MM.1S (cell line): Measurements from ENCODE around the gene ZNF764.

Experiments used
- DNase-seq: peaks from one replicate; pipeline ENCODE4 v3.0.0-alpha.2; 2015
- H2AFZ ChIP-seq: fragments of 300-600 bp; sonication (generic); 2 replicates; pipeline ENCODE4 v1.6.0; 2016; ENCODE audit warnings: antibody characterized with exemption, low read length
- H3F3A ChIP-seq: fragments of 300-600 bp; sonication (generic); 2 replicates; pipeline ENCODE4 v1.6.1; 2016; ENCODE audit warnings: mild to moderate bottlenecking, antibody characterized with exemption, low read length, moderate library complexity, mixed read lengths; ENCODE audit not compliant: insufficient read depth
- H3K27ac ChIP-seq: fragments of 300-600 bp; sonication (generic); 2 replicates; pipeline ENCODE4 v1.5.1; 2016; ENCODE audit warnings: mild to moderate bottlenecking, low read length
- H3K27me3 ChIP-seq: fragments of 300-600 bp; sonication (generic); replicated peaks from 2 replicates; pipeline ENCODE4 v1.6.0; 2016; ENCODE audit warnings: low read length; ENCODE audit not compliant: insufficient read depth
- H3K36me3 ChIP-seq: fragments of 300-600 bp; sonication (generic); replicated peaks from 2 replicates; pipeline ENCODE4 v1.6.1; 2016; ENCODE audit warnings: mild to moderate bottlenecking, low read length, mixed read lengths; ENCODE audit not compliant: insufficient read depth
- H3K4me1 ChIP-seq: fragments of 300-600 bp; sonication (generic); 2 replicates; pipeline ENCODE4 v1.6.1; 2016; ENCODE audit warnings: low read length, mixed read lengths
- H3K4me2 ChIP-seq: fragments of 300-600 bp; sonication (generic); 2 replicates; pipeline ENCODE4 v1.6.0; 2016; ENCODE audit warnings: low read depth, low read length
- H3K4me3 ChIP-seq: fragments of 300-600 bp; sonication (generic); 2 replicates; pipeline ENCODE4 v1.5.1; 2016; ENCODE audit warnings: low read length, mixed read lengths
- H3K79me2 ChIP-seq: fragments of 300-600 bp; sonication (generic); 2 replicates; pipeline ENCODE4 v1.6.1; 2016; ENCODE audit warnings: mixed run types, low read length, mixed read lengths
- H3K9ac ChIP-seq: fragments of 300-600 bp; sonication (generic); 2 replicates; pipeline ENCODE4 v1.6.1; 2016; ENCODE audit warnings: low read length, mixed read lengths
- H3K9me2 ChIP-seq: fragments of 300-600 bp; sonication (generic); replicated peaks from 2 replicates; pipeline ENCODE4 v1.6.1; 2016; ENCODE audit warnings: mild to moderate bottlenecking, low read length, mixed read lengths; ENCODE audit not compliant: insufficient read depth
- H3K9me3 ChIP-seq: fragments of 300-600 bp; sonication (generic); replicated peaks from 2 replicates; pipeline ENCODE4 v1.6.1; 2016; ENCODE audit warnings: mild to moderate bottlenecking, low read length, mixed read lengths; ENCODE audit not compliant: insufficient read depth
- H4K20me1 ChIP-seq: fragments of 300-600 bp; sonication (generic); 2 replicates; pipeline ENCODE4 v1.6.1; 2016; ENCODE audit warnings: mild to moderate bottlenecking, low read length, moderate library complexity, mixed read lengths; ENCODE audit not compliant: insufficient read depth
- EZH2 ChIP-seq: fragments of 300-600 bp; sonication (generic); optimal IDR thresholded peaks from 2 replicates; pipeline ENCODE3; 2017; ENCODE audit warnings: low read depth, mild to moderate bottlenecking, antibody characterized with exemption, low read length, mixed read lengths
- EZH2phosphoT487 ChIP-seq: fragments of 300-600 bp; sonication (generic); IDR thresholded peaks from 2 replicates; pipeline ENCODE4 v1.6.1; 2018; ENCODE audit warnings: antibody characterized with exemption, low read length
- TF ChIP-seq, protein P1 (sequence below): fragments of 300-600 bp; sonication (generic); IDR thresholded peaks from 2 replicates; pipeline ENCODE4 v1.5.1; 2016; ENCODE audit warnings: antibody characterized with exemption, low read length, mixed read lengths

ZNF764 gene

DNA sequence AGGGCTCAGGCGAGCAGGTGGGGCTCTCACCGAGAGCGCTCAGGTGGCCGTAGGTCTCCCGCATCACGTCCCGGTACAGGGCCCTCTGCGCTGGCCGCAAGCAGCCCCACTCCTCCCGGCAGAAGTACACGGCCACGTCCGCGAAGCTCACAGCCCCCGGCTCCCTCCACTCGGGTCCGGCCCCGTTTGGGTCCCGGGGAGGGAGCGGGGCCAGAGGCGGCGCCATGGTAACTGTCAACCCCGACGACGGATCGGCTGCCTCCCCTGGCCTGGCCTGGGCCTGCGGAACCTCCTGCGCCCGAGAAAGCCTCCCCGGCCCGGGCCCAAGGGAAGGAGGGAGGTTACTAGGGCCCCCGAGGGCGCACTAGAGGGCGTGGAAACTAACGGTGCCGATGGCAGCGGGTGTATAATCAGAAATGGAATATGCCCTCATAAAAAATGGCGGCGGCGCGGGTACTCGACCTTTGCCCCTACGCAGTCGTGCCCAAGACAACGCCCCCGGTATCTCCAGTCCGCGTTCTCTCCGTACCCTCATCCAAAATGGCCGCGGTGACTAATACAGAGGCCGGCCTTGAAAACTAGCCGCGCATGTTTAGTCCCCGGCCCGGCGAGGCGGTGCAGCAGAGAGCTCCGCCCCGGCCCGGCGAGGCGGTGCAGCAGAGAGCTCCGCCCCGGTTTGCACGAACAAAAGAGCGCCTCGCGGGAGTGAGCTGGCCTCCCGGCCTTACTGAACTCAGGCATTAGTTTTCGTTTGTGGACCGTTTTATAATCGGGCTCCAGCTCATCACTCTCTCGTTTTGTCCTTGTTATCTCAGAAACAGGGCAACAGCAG is at the start of gene ZNF764:
TSS of gene ZNF764 (minus strand) at position 418 of the 832 bp plus-strand sequence. CDS start at position 226, 192 bp downstream.
- Histone ChIP-seq H3K9me3 (no peaks in the 10 kb centered on the region), H4K20me1 (no peaks in the 10 kb centered on the region), H3F3A (peaks cover 10% of the 10 kb centered on the region), H3K4me3 (peak within 1 kb of the TSS; percentile 80), H3K36me3 (no peaks in the 10 kb centered on the region), H3K9ac (peak within 1 kb of the TSS; percentile 90), H3K4me2 (peak within 1 kb of the TSS; percentile 76), H3K27me3 (no peaks in the 10 kb centered on the region), H3K79me2 (peaks cover 30% of the 10 kb centered on the region), H3K27ac (peak within 1 kb of the TSS; percentile 83), H3K9me2 (no peaks in the 10 kb centered on the region), H2AFZ (peak within 1 kb of the TSS; percentile 94), H3K4me1 (no peaks in the 10 kb centered on the region)
- TF ChIP-seq EZH2phosphoT487 = no peak
- TF ChIP-seq, protein P1, sequence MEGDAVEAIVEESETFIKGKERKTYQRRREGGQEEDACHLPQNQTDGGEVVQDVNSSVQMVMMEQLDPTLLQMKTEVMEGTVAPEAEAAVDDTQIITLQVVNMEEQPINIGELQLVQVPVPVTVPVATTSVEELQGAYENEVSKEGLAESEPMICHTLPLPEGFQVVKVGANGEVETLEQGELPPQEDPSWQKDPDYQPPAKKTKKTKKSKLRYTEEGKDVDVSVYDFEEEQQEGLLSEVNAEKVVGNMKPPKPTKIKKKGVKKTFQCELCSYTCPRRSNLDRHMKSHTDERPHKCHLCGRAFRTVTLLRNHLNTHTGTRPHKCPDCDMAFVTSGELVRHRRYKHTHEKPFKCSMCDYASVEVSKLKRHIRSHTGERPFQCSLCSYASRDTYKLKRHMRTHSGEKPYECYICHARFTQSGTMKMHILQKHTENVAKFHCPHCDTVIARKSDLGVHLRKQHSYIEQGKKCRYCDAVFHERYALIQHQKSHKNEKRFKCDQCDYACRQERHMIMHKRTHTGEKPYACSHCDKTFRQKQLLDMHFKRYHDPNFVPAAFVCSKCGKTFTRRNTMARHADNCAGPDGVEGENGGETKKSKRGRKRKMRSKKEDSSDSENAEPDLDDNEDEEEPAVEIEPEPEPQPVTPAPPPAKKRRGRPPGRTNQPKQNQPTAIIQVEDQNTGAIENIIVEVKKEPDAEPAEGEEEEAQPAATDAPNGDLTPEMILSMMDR = no peak; the same call in 1 of the 2 replicates
- no peak for TF ChIP-seq EZH2
- DNase-seq = peak; percentile 97

DNA sequence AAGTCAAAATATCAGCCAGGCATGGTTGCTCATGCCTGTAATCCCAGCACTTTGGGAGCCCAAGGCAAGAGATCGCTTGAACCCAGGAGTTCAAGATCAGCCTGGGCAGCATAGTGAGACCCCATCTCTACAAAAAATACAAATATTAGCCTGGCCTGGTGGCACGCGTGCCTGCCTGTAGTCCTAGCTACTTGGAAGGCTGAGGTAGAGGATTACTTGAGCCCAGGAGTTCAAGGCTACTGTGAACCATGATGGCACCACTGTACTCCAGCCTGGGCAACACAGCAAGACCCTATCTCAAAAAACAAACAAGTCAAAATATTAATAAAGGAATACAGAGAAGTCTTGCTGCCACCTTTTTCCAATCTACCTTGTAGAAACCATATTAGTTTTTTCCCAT is 47.8 kb upstream of the ZNF764 start:
- Histone ChIP-seq H3K36me3 (no peaks in the 10 kb centered on the region), H3K9ac (no peak overlapping the region), H3K9me2 (no peaks in the 10 kb centered on the region), H3K27me3 (no peaks in the 10 kb centered on the region), H2AFZ (no peak overlapping the region), H3K9me3 (no peaks in the 10 kb centered on the region), H3K4me2 (no peak overlapping the region), H3K4me3 (no peak overlapping the region), H3K27ac (no peak overlapping the region), H3K79me2 (peaks cover 8% of the 10 kb centered on the region), H3K4me1 (peaks cover 3% of the 10 kb centered on the region; the same call in 1 of the 2 replicates), H3F3A (no peaks in the 10 kb centered on the region), H4K20me1 (no peaks in the 10 kb centered on the region)
- DNase-seq = no peak
- TF ChIP-seq EZH2 = no peak
- TF ChIP-seq, protein P1 = no peak
- no peak for TF ChIP-seq EZH2phosphoT487

DNA sequence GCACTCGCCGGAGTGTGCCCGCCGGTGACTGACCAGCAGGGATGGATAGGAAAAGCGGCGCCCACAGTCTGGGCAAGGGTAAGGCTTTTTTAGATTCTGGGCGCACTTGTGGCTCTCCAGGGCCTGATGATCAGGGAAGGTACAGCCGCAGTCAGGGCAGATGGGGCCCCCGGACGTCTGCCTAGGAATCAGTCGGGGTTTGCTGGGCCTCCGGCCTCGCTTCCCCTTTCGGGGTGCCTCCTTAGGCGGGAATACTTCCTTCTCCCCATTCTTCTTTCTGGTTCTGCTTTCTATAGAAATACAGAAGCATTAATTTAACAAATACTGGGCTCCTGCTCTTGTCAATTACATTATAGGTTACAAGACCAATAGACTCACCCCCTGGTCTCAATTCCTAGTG is 47.0 kb upstream of the ZNF764 start:
- TF ChIP-seq EZH2 (no peak), EZH2phosphoT487 (no peak)
- TF ChIP-seq, protein P1 = no peak
- H3K36me3 ChIP-seq = no peaks in the 10 kb centered on the region
- no peak overlapping the region for H2AFZ ChIP-seq

More for the DNA sequence above, 47.0 kb upstream of the ZNF764 start:
- no peaks in the 10 kb centered on the region for H3K27me3 ChIP-seq
- H3K4me3 ChIP-seq = no peak overlapping the region
- H3K9me3 ChIP-seq = no peaks in the 10 kb centered on the region
- no peak for DNase-seq
- H3F3A ChIP-seq = no peaks in the 10 kb centered on the region
- H3K4me2 ChIP-seq = no peak overlapping the region
- H3K27ac ChIP-seq = no peak overlapping the region
- H3K79me2 ChIP-seq = peaks cover 8% of the 10 kb centered on the region
- no peaks in the 10 kb centered on the region for H3K9me2 ChIP-seq
- H3K4me1 ChIP-seq = peaks cover 3% of the 10 kb centered on the region; the same call in 1 of the 2 replicates
- no peak overlapping the region for H3K9ac ChIP-seq
- H4K20me1 ChIP-seq = no peaks in the 10 kb centered on the region
